SK-N-SH (cell line): ENCODE data around the gene TPSB2. TPM values are rescaled to one million over a fixed set of nuclear protein-coding genes. Genes with fewer than 3 reads are reported as not detected.

Experiments
- CTCF ChIA-PET: fragments of 300-600, 350-600 bp; formaldehyde crosslinking; extraction: SDS; loops from one replicate; lab custom pipeline; 2021; lab: Yijun Ruan, JAX
- POLR2A ChIA-PET: fragments of 350-600 bp; sonication (Branson Sonifier 250); formaldehyde crosslinking; extraction: SDS; loops from one replicate; lab custom pipeline; 2020; ENCODE audit warnings: antibody characterized with exemption, inconsistent platforms; lab: Yijun Ruan, JAX
- DNase-seq: peaks from one replicate; pipeline ENCODE4 v3.0.0; 2012
- H2AFZ ChIP-seq: fragments of 200-600 bp; sonication (generic); 2 replicates; pipeline ENCODE4 v1.8.1; 2016; ENCODE audit warnings: antibody characterized with exemption, mild to moderate bottlenecking, low read depth
- H3F3A ChIP-seq: fragments of 200-600 bp; sonication (generic); replicated peaks from 2 replicates; pipeline ENCODE3; 2016; ENCODE audit warnings: antibody characterized with exemption, mild to moderate bottlenecking; ENCODE audit not compliant: insufficient read depth
- H3K27ac ChIP-seq, 2 experiments: fragments of 200-500 bp in 1 of 2; fragments of 200-600 bp in 1 of 2; sonication (Bioruptor generic) in 1 of 2; sonication (generic), shearing (Covaris generic) in 1 of 2; 2 replicates each; pipeline versions ENCODE4 v1.5.1 to v1.6.1; 2014 to 2016; ENCODE audit warnings: low read depth in 2 of 2, inconsistent platforms in 1 of 2, low read length in 1 of 2, mild to moderate bottlenecking in 1 of 2, mixed read lengths in 1 of 2
- H3K27me3 ChIP-seq: fragments of 200-600 bp; sonication (generic), shearing (Covaris generic); 2 replicates; pipeline ENCODE4 v1.6.1; 2016; ENCODE audit warnings: mixed run types; ENCODE audit not compliant: insufficient read depth
- H3K36me3 ChIP-seq, 2 experiments: fragments of 200-500 bp in 1 of 2; fragments of 200-600 bp in 1 of 2; sonication (Bioruptor generic) in 1 of 2; sonication (generic) in 1 of 2; replicated peaks in 1 of 2; 2 replicates each; pipeline versions ENCODE3 to v1.5.1; 2014 to 2016; ENCODE audit warnings: low read length in 1 of 2, mild to moderate bottlenecking in 1 of 2; ENCODE audit not compliant: insufficient read depth in 2 of 2, control insufficient read depth in 1 of 2
- H3K4me1 ChIP-seq, 2 experiments: fragments of 200-500 bp in 1 of 2; fragments of 200-600 bp in 1 of 2; sonication (Bioruptor generic) in 1 of 2; sonication (generic), shearing (Covaris generic) in 1 of 2; 2 replicates each; pipeline versions ENCODE4 v1.5.1 to v1.6.1; 2014 to 2016; ENCODE audit warnings: low read depth in 1 of 2, low read length in 1 of 2, mixed run types in 1 of 2; ENCODE audit not compliant: insufficient read depth in 2 of 2, control insufficient read depth in 1 of 2
- H3K4me2 ChIP-seq: fragments of 200-600 bp; sonication (generic), shearing (Covaris generic); 2 replicates; pipeline ENCODE4 v1.6.1; 2017; ENCODE audit warnings: mixed run types
- H3K4me3 ChIP-seq, 2 experiments: fragments of 200-500 bp in 1 of 2; fragments of 200-600 bp in 1 of 2; sonication (Bioruptor generic) in 1 of 2; sonication (generic), shearing (Covaris generic) in 1 of 2; 2 replicates each; pipeline versions ENCODE4 v1.5.1 to v1.8.1; 2014 to 2016; ENCODE audit warnings: low read depth in 2 of 2, inconsistent platforms in 1 of 2, low read length in 1 of 2, mild to moderate bottlenecking in 1 of 2, mixed read lengths in 1 of 2, moderate library complexity in 1 of 2
- H3K79me2 ChIP-seq: fragments of 200-600 bp; sonication (generic); 2 replicates; pipeline ENCODE4 v1.8.1; 2017; ENCODE audit warnings: mild to moderate bottlenecking; ENCODE audit not compliant: insufficient read depth
- H3K9ac ChIP-seq: fragments of 200-600 bp; sonication (generic); 2 replicates; pipeline ENCODE4 v1.6.1; 2017; ENCODE audit warnings: mixed run types
- H3K9me2 ChIP-seq: fragments of 200-600 bp; sonication (generic); 2 replicates; pipeline ENCODE4 v1.6.1; 2017; ENCODE audit warnings: mixed run types
- H3K9me3 ChIP-seq: fragments of 200-600 bp; sonication (generic); 2 replicates; pipeline ENCODE4 v1.6.1; 2017; ENCODE audit warnings: mixed run types, mild to moderate bottlenecking, moderate library complexity
- H4K20me1 ChIP-seq: fragments of 200-600 bp; sonication (generic); 2 replicates; pipeline ENCODE4 v1.6.1; 2017; ENCODE audit warnings: mild to moderate bottlenecking, mixed run types; ENCODE audit not compliant: insufficient read depth
- ELF1 ChIP-seq: IDR thresholded peaks from 2 replicates; pipeline ENCODE4 v1.4.0; 2012
- EP300 ChIP-seq, 2 experiments: IDR thresholded peaks; 2 replicates each; pipeline versions ENCODE4 v1.4.0 to v1.6.1; 2012; ENCODE audit warnings: borderline replicate concordance in 1 of 2, low read depth in 1 of 2, low read length in 1 of 2
- EZH2phosphoT487 ChIP-seq: fragments of 200-600 bp; sonication (generic); IDR thresholded peaks from 2 replicates; pipeline ENCODE4 v1.6.1; 2017; ENCODE audit warnings: low read depth, mixed run types, mild to moderate bottlenecking, antibody characterized with exemption, moderate library complexity, borderline replicate concordance
- FOSL2 ChIP-seq: IDR thresholded peaks from 2 replicates; pipeline ENCODE4 v1.4.0; 2012; ENCODE audit warnings: low read depth, mild to moderate bottlenecking, moderate library complexity, borderline replicate concordance
- FOXJ3 ChIP-seq: sonication (generic); formaldehyde crosslinking; IDR thresholded peaks from 2 replicates; pipeline ENCODE4 v1.5.1; 2020; ENCODE audit warnings: mild to moderate bottlenecking, missing genetic modification reagents
- FOXM1 ChIP-seq: IDR thresholded peaks from 2 replicates; pipeline ENCODE4 v1.4.0; 2012; ENCODE audit warnings: low read depth, mild to moderate bottlenecking
- GATA2 ChIP-seq: sonication (generic); formaldehyde crosslinking; IDR thresholded peaks from 2 replicates; pipeline ENCODE4 v1.5.0; 2020; ENCODE audit warnings: mild to moderate bottlenecking, missing genetic modification reagents
- MXI1 ChIP-seq: IDR thresholded peaks from 2 replicates; pipeline ENCODE4 v1.6.1; 2012; ENCODE audit warnings: mild to moderate bottlenecking, low read depth, low read length, improper control_type of control experiment
- NRF1 ChIP-seq: IDR thresholded peaks from 2 replicates; pipeline ENCODE4 v1.6.1; 2012; ENCODE audit warnings: low read depth, mild to moderate bottlenecking, low read length
- RAD21 ChIP-seq: IDR thresholded peaks from 2 replicates; pipeline ENCODE4 v1.6.1; 2012; ENCODE audit warnings: mild to moderate bottlenecking, low read length
- RCOR1 ChIP-seq: fragments of 150-350 bp; IDR thresholded peaks from 2 replicates; pipeline ENCODE4 v1.6.1; 2017; ENCODE audit warnings: antibody characterized with exemption, low read length
- RXRA ChIP-seq: IDR thresholded peaks from 2 replicates; pipeline ENCODE4 v1.4.0; 2012; ENCODE audit warnings: low read depth, mild to moderate bottlenecking, borderline replicate concordance
- SIN3A ChIP-seq: IDR thresholded peaks from 2 replicates; pipeline ENCODE4 v1.6.1; 2012; ENCODE audit warnings: low read depth, mild to moderate bottlenecking, low read length, moderate library complexity, borderline replicate concordance
- SMC3 ChIP-seq: IDR thresholded peaks from 2 replicates; pipeline ENCODE4 v1.6.1; 2012; ENCODE audit warnings: low read depth, low read length, improper control_type of control experiment
- TAF1 ChIP-seq: IDR thresholded peaks from 2 replicates; pipeline ENCODE4 v1.6.1; 2012; ENCODE audit warnings: low read depth, mild to moderate bottlenecking, low read length, moderate library complexity, borderline replicate concordance
- WGBS: methylation state at CpG from one replicate; pipeline ENCODE4 v1.1.6; 2017; ENCODE audit warnings: low lambda C conversion rate; 5-methylcytosine and 5-hydroxymethylcytosine counted together
- polyA plus RNA-seq, 3 experiments: library from polyadenylated mRNA; depleted of rRNA; stranded (reverse); fragments of >200 nt; gene quantifications; 2 replicates each; pipeline ENCODE4 v1.2.3, GENCODE V29; 2012
- TF ChIP-seq, protein P1 (sequence below): IDR thresholded peaks from 2 replicates; pipeline ENCODE4 v1.6.1; 2012; ENCODE audit warnings: mild to moderate bottlenecking, low read depth, low read length, moderate library complexity
- TF ChIP-seq, protein P2 (sequence below): IDR thresholded peaks from 2 replicates; pipeline ENCODE4 v1.4.0; 2012; ENCODE audit warnings: low read depth, borderline replicate concordance
- TF ChIP-seq, protein P3 (sequence below): IDR thresholded peaks from 2 replicates; pipeline ENCODE4 v1.4.0; 2012; ENCODE audit warnings: low read depth
- TF ChIP-seq, protein P4 (sequence below): fragments of 150-350 bp; IDR thresholded peaks from 2 replicates; pipeline ENCODE4 v1.6.1; 2017; ENCODE audit warnings: antibody characterized with exemption, low read length, low read depth, borderline replicate concordance

Gene TPSB2
- polyA plus RNA-seq, 1 of the 3 experiments (the other 2 are of a cell fraction) = not detected

DNA sequence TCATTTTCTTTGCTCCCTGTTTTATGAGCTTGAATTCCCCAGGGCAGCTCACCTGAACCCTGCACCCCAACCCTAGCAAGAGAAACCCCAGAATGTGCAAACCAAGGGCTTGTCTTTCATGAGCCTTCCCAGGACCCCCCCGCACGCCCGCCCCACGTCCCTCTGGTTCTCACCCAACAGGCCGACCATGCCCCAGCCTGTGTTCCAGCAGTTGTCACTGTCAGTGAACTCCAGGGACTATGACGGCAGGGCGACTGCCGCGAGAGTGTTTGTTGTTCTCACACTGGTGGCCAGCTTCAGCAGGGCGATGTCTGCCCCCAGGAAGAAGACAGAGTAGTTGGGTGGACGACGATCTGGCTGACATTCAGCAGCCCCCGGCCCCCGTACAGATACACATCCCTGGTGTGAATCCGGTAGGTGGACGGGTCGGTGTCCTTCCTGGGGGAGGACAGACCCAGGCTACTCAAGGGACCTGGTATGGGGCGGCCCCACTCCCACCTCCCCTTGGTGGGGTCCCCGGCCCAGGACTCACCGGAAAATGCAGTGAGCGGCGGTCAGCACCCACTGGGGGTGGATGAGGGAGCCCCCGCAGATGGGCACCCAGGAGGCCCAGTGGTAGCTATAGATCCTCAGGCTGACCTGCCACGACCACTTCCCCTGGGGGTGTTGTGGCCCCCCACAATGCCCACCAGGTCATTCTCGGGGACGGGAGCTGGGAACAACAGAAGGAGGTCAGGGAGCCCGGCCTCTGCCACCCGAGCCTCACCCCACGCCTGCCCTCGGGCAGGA lies 46.0 kb upstream of the TPSB2 start:
- Histone ChIP-seq H3K27ac (no peak overlapping the region), H3K4me1 (peaks cover 0 to 16% of the 10 kb centered on the region in 2 experiments; a peak in 1 of 4 replicates), H2AFZ (no peak overlapping the region), H3K27me3 (peaks cover 81% of the 10 kb centered on the region), H3K4me3 (no peak overlapping the region), H3K4me2 (no peak overlapping the region), H3K36me3 (no peaks in the 10 kb centered on the region), H4K20me1 (no peaks in the 10 kb centered on the region), H3K9ac (no peak overlapping the region), H3K9me2 (no peaks in the 10 kb centered on the region), H3K79me2 (no peaks in the 10 kb centered on the region), H3K9me3 (no peaks in the 10 kb centered on the region), H3F3A (no peaks in the 10 kb centered on the region)
- no peak for DNase-seq
- WGBS = 6% methylated on average over 5 of the region's 30 CpGs
- TF ChIP-seq SMC3 = no peak
- TF ChIP-seq MXI1 = no peak
- TF ChIP-seq RAD21 = no peak
- no peak for TF ChIP-seq GATA2 (CRISPR knock-in tag)
- no peak for TF ChIP-seq EP300 (IDR thresholded peaks at IDR 0.05; ENCODE audit: borderline replicate concordance in 1 of 2, low read depth in 1 of 2, low read length in 1 of 2)
- no peak for TF ChIP-seq RCOR1
- TF ChIP-seq EZH2phosphoT487 = no peak
- TF ChIP-seq, protein P1, sequence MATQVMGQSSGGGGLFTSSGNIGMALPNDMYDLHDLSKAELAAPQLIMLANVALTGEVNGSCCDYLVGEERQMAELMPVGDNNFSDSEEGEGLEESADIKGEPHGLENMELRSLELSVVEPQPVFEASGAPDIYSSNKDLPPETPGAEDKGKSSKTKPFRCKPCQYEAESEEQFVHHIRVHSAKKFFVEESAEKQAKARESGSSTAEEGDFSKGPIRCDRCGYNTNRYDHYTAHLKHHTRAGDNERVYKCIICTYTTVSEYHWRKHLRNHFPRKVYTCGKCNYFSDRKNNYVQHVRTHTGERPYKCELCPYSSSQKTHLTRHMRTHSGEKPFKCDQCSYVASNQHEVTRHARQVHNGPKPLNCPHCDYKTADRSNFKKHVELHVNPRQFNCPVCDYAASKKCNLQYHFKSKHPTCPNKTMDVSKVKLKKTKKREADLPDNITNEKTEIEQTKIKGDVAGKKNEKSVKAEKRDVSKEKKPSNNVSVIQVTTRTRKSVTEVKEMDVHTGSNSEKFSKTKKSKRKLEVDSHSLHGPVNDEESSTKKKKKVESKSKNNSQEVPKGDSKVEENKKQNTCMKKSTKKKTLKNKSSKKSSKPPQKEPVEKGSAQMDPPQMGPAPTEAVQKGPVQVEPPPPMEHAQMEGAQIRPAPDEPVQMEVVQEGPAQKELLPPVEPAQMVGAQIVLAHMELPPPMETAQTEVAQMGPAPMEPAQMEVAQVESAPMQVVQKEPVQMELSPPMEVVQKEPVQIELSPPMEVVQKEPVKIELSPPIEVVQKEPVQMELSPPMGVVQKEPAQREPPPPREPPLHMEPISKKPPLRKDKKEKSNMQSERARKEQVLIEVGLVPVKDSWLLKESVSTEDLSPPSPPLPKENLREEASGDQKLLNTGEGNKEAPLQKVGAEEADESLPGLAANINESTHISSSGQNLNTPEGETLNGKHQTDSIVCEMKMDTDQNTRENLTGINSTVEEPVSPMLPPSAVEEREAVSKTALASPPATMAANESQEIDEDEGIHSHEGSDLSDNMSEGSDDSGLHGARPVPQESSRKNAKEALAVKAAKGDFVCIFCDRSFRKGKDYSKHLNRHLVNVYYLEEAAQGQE = no peak
- TF ChIP-seq ELF1 = no peak
- TF ChIP-seq FOXJ3 (CRISPR knock-in tag) = no peak
- CTCF ChIA-PET = interaction anchor here (1.0 to 1.9 kb wide), 2 partner anchors 14 to 25 kb away, joined by 3 to 4 read pairs; no protein-coding TSS in a partner anchor
- POLR2A ChIA-PET = interaction anchor here (0.6 kb wide), 1 partner anchor 272 kb away, joined by 3 read pairs; no protein-coding TSS in a partner anchor

DNA sequence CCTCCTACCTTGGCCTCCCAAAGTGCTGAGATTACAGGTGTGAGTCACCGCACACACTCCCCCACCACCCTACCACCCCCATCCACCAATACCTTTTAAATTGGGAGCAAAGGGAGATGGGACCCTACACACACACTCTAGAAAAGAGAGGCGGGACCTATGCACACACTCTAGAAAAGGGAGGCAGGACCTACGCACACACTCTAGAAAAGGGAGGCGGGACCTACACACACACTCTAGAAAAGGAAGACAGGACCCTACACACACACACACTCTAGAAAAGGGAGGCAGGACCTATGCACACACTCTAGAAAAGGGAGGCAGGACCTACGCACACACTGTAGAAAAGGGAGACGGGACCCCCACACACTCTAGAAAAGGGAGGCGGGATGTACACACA lies 44.8 kb upstream of the TPSB2 start:
- DNase-seq = no peak
- H3K4me1 ChIP-seq = peaks cover 0 to 19% of the 10 kb centered on the region in 2 experiments; a peak in 1 of 4 replicates
- 65% methylated on average over 7 of the region's 7 CpGs for WGBS
- H2AFZ ChIP-seq = no peak overlapping the region
- H3K79me2 ChIP-seq = no peaks in the 10 kb centered on the region
- H3K4me2 ChIP-seq = no peak overlapping the region
- no peaks in the 10 kb centered on the region for H3K9me3 ChIP-seq
- no peaks in the 10 kb centered on the region for H3F3A ChIP-seq
- H4K20me1 ChIP-seq = no peaks in the 10 kb centered on the region
- TF ChIP-seq SMC3 (no peak), FOXM1 (no peak), SIN3A (no peak), RXRA (no peak), NRF1 (no peak), GATA2 (CRISPR knock-in tag) (no peak), ELF1 (no peak), TAF1 (no peak), FOSL2 (no peak)
- TF ChIP-seq, protein P2, sequence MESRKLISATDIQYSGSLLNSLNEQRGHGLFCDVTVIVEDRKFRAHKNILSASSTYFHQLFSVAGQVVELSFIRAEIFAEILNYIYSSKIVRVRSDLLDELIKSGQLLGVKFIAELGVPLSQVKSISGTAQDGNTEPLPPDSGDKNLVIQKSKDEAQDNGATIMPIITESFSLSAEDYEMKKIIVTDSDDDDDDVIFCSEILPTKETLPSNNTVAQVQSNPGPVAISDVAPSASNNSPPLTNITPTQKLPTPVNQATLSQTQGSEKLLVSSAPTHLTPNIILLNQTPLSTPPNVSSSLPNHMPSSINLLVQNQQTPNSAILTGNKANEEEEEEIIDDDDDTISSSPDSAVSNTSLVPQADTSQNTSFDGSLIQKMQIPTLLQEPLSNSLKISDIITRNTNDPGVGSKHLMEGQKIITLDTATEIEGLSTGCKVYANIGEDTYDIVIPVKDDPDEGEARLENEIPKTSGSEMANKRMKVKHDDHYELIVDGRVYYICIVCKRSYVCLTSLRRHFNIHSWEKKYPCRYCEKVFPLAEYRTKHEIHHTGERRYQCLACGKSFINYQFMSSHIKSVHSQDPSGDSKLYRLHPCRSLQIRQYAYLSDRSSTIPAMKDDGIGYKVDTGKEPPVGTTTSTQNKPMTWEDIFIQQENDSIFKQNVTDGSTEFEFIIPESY = no peak
- TF ChIP-seq, protein P3, sequence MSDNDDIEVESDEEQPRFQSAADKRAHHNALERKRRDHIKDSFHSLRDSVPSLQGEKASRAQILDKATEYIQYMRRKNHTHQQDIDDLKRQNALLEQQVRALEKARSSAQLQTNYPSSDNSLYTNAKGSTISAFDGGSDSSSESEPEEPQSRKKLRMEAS = no peak
- TF ChIP-seq, protein P4, sequence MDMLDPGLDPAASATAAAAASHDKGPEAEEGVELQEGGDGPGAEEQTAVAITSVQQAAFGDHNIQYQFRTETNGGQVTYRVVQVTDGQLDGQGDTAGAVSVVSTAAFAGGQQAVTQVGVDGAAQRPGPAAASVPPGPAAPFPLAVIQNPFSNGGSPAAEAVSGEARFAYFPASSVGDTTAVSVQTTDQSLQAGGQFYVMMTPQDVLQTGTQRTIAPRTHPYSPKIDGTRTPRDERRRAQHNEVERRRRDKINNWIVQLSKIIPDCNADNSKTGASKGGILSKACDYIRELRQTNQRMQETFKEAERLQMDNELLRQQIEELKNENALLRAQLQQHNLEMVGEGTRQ = no peak
- peaks cover 82% of the 10 kb centered on the region for H3K27me3 ChIP-seq
- H3K9me2 ChIP-seq = no peaks in the 10 kb centered on the region
- POLR2A ChIA-PET = no interaction called here
- no peak overlapping the region for H3K4me3 ChIP-seq
- no peak overlapping the region for H3K27ac ChIP-seq
- no peaks in the 10 kb centered on the region for H3K36me3 ChIP-seq
- H3K9ac ChIP-seq = no peak overlapping the region
- CTCF ChIA-PET = interaction anchor here (1.9 kb wide), 1 partner anchor 27 kb away, joined by 4 read pairs; no protein-coding TSS in a partner anchor
